Mesenchymal stem cell (in vitro differentiated cells and primary cell): Measurements from ENCODE around the gene PTPN9. TPM values are rescaled to one million over a fixed set of nuclear protein-coding genes. Genes with fewer than 3 reads are reported as not detected.

ENCODE experiments used
- DNase-seq: peaks from one replicate; pipeline ENCODE4 v3.0.0-alpha.2; 2013
- H2AFZ ChIP-seq: one replicate; pipeline ENCODE4 v1.6.1; 2013; ENCODE audit warnings: low read depth, mild to moderate bottlenecking, control low read depth, inconsistent platforms, low read length, moderate library complexity
- H2AK5ac ChIP-seq: 2 replicates; pipeline ENCODE4 v1.6.1; 2013; ENCODE audit warnings: low read length, moderate library complexity, mild to moderate bottlenecking, inconsistent platforms; ENCODE audit not compliant: severe bottlenecking
- H2BK120ac ChIP-seq: one replicate; pipeline ENCODE4 v1.6.1; 2013; ENCODE audit warnings: low read depth, mild to moderate bottlenecking, inconsistent platforms, low read length, moderate library complexity
- H2BK12ac ChIP-seq, 2 experiments: one replicate each; pipeline ENCODE4 v1.6.1; 2013; ENCODE audit warnings: inconsistent platforms in 2 of 2, low read length in 2 of 2, mild to moderate bottlenecking in 2 of 2, moderate library complexity in 2 of 2, control low read depth in 1 of 2
- H2BK15ac ChIP-seq: one replicate; pipeline ENCODE4 v1.6.1; 2013; ENCODE audit warnings: mild to moderate bottlenecking, low read depth, inconsistent platforms; ENCODE audit not compliant: poor library complexity, severe bottlenecking
- H2BK5ac ChIP-seq: 2 replicates; pipeline ENCODE4 v1.6.1; 2013; ENCODE audit warnings: low read depth, mild to moderate bottlenecking, low read length, control low read depth, inconsistent platforms; ENCODE audit not compliant: poor library complexity, severe bottlenecking
- H3K14ac ChIP-seq, 2 experiments: one replicate each; pipeline ENCODE4 v1.6.1; 2013; ENCODE audit warnings: inconsistent platforms in 2 of 2, low read length in 2 of 2, control low read depth in 1 of 2, mild to moderate bottlenecking in 1 of 2, moderate library complexity in 1 of 2
- H3K18ac ChIP-seq, 2 experiments: one replicate each; pipeline ENCODE4 v1.6.1; 2013; ENCODE audit warnings: inconsistent platforms in 2 of 2, low read length in 2 of 2, control low read depth in 1 of 2, low read depth in 1 of 2, mild to moderate bottlenecking in 1 of 2
- H3K23ac ChIP-seq, 2 experiments: one replicate each; pipeline ENCODE4 v1.6.1; 2013; ENCODE audit warnings: inconsistent platforms in 2 of 2, low read length in 2 of 2, mild to moderate bottlenecking in 2 of 2, moderate library complexity in 2 of 2, control low read depth in 1 of 2
- H3K27ac ChIP-seq: 2 replicates; pipeline ENCODE4 v1.5.1; 2013; ENCODE audit warnings: mild to moderate bottlenecking, moderate library complexity, low read length, control low read depth, inconsistent platforms; ENCODE audit not compliant: poor library complexity, severe bottlenecking
- H3K27me3 ChIP-seq, 2 experiments: 2 replicates each; pipeline versions ENCODE4 v1.6.1 to v1.7.0; 2013; ENCODE audit warnings: low read length in 2 of 2, mild to moderate bottlenecking in 2 of 2, moderate library complexity in 2 of 2, control low read depth in 1 of 2, inconsistent platforms in 1 of 2; ENCODE audit not compliant: control insufficient read depth in 1 of 2, insufficient read depth in 1 of 2
- H3K36me3 ChIP-seq, 2 experiments: 2 replicates each; pipeline versions ENCODE4 v1.6.1 to v1.7.0; 2013; ENCODE audit warnings: low read length in 2 of 2, control low read depth in 1 of 2, inconsistent platforms in 1 of 2, low read depth in 1 of 2, mild to moderate bottlenecking in 1 of 2; ENCODE audit not compliant: insufficient read depth in 2 of 2, control insufficient read depth in 1 of 2
- H3K4ac ChIP-seq, 2 experiments: one replicate each; pipeline ENCODE4 v1.6.1; 2013; ENCODE audit warnings: inconsistent platforms in 2 of 2, low read length in 2 of 2, mild to moderate bottlenecking in 2 of 2, moderate library complexity in 2 of 2, control low read depth in 1 of 2, low read depth in 1 of 2
- H3K4me1 ChIP-seq: 2 replicates; pipeline ENCODE4 v1.6.1; 2013; ENCODE audit warnings: low read depth, low read length, control low read depth; ENCODE audit not compliant: control insufficient read depth, insufficient read depth
- H3K4me2 ChIP-seq: 2 replicates; pipeline ENCODE4 v1.6.1; 2013; ENCODE audit warnings: low read length, mild to moderate bottlenecking, inconsistent platforms; ENCODE audit not compliant: poor library complexity, severe bottlenecking
- H3K4me3 ChIP-seq, 2 experiments: 2 replicates each; pipeline versions ENCODE4 v1.5.1 to v1.7.0; 2013; ENCODE audit warnings: low read length in 2 of 2, mild to moderate bottlenecking in 2 of 2, control low read depth in 1 of 2, low read depth in 1 of 2; ENCODE audit not compliant: insufficient read depth in 1 of 2
- H3K79me1 ChIP-seq: replicated peaks from 2 replicates; pipeline ENCODE4 v1.6.1; 2013; ENCODE audit warnings: mild to moderate bottlenecking, control low read depth, low read length, inconsistent platforms; ENCODE audit not compliant: poor library complexity, severe bottlenecking
- H3K9ac ChIP-seq: 2 replicates; pipeline ENCODE4 v1.7.0; 2013; ENCODE audit warnings: mild to moderate bottlenecking, low read length, moderate library complexity
- H3K9me3 ChIP-seq: 2 replicates; pipeline ENCODE4 v1.7.0; 2013; ENCODE audit warnings: mild to moderate bottlenecking, low read length; ENCODE audit not compliant: control insufficient read depth
- H4K8ac ChIP-seq: one replicate; pipeline ENCODE4 v1.6.1; 2013; ENCODE audit warnings: inconsistent platforms, mild to moderate bottlenecking, low read length, moderate library complexity
- H4K91ac ChIP-seq: one replicate; pipeline ENCODE4 v1.6.1; 2013; ENCODE audit warnings: mild to moderate bottlenecking, low read length, inconsistent platforms
- WGBS: methylation state at CpG from one replicate; pipeline ENCODE4 v1.1.7; 2013; ENCODE audit warnings: mixed read lengths; 5-methylcytosine and 5-hydroxymethylcytosine counted together
- polyA plus RNA-seq, 2 experiments: library from polyadenylated mRNA; stranded (reverse); fragments of 200-250 nt; gene quantifications; one replicate each; pipeline ENCODE4 v1.2.3, GENCODE V29; 2013

Gene PTPN9
- 37.9 TPM for polyA plus RNA-seq (2013, experiment 1 of 2)
- 37.5 TPM for polyA plus RNA-seq (2013, experiment 2 of 2)

DNA sequence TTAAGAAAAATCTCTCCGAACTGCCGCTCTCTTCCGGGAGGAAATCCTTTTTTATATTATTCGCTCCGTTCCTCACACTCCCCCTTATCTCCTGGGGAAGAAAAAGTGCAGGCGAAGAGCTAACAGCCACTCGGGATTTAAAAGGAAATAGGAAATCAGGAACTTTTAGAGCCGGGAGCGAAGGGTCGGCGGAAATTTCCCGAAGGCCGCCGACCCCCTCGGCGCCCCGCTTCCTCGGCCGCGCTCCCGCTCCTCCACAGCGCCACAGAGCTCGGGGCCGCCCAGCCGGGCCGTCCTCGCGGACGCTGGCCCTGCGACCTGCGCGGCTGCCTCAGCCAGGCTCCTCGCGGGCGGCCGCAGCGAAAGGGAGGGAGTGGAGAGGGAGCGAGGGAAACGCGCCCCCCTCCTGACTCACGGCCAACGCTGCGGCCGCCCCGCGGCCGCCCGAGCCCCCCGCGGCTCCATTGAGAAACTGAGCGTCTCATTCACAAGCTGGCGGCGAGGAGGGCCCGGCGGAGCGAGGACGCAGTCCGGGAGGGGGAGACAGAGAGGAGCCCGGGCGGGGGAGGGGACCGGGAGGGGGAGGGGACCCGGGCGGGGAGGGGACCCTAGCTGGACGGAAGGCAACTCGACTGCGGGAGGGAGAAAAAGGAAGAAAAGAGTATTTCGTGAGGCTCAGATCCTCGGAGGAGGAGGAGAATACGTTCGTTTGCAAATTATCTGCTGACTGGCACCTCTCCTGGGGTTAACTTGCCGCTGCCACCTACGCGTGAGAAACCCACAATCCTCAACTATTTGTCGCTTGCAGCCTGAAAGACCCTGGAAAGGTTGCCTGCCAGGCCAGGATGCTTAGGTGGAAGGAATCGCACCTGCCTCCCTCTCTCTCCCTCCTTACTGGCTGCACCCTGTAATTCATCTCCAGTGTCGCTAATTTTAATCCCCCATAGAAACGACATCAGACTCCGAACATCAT lies at the start of gene PTPN9:
TSS of gene PTPN9 (minus strand) at position 368 of the 973 bp plus-strand sequence. CDS start 539 bp downstream, outside the sequence.
- peak within 1 kb of the TSS; percentile 52 for H3K4me2 ChIP-seq
- peak within 1 kb of the TSS; percentile 79 to 97 for H3K23ac ChIP-seq
- H3K4me1 ChIP-seq = peaks cover 4% of the 10 kb centered on the region
- H2BK120ac ChIP-seq = peak within 1 kb of the TSS; percentile 97
- peak within 1 kb of the TSS; percentile 92 to 99 for H3K18ac ChIP-seq
- no peaks in the 10 kb centered on the region for H3K9me3 ChIP-seq
- H3K36me3 ChIP-seq = peaks cover 0 to 5% of the 10 kb centered on the region in 2 experiments
- H2BK15ac ChIP-seq = peak within 1 kb of the TSS; percentile 97
- peak; percentile 91 for DNase-seq
- 3% methylated on average over 56 of the region's 78 CpGs for WGBS
- H3K9ac ChIP-seq = peak within 1 kb of the TSS; percentile 96
- H4K8ac ChIP-seq = peak within 1 kb of the TSS; percentile 89
- no peaks in the 10 kb centered on the region for H3K27me3 ChIP-seq
- H2AFZ ChIP-seq = peak within 1 kb of the TSS; percentile 81
- H3K14ac ChIP-seq = peak within 1 kb of the TSS; percentile 92 to 96
- H2AK5ac ChIP-seq = peak within 1 kb of the TSS; percentile 82
- peak within 1 kb of the TSS; percentile 78 to 89 for H2BK12ac ChIP-seq
- H3K79me1 ChIP-seq = peaks cover 2% of the 10 kb centered on the region
- H3K4ac ChIP-seq = peak within 1 kb of the TSS; percentile 94 to 99
- H4K91ac ChIP-seq = peak within 1 kb of the TSS; percentile 94
- peak within 1 kb of the TSS; percentile 94 to 96 for H3K4me3 ChIP-seq
- peak within 1 kb of the TSS; percentile 75 for H3K27ac ChIP-seq
- H2BK5ac ChIP-seq = peak within 1 kb of the TSS; percentile 86

DNA sequence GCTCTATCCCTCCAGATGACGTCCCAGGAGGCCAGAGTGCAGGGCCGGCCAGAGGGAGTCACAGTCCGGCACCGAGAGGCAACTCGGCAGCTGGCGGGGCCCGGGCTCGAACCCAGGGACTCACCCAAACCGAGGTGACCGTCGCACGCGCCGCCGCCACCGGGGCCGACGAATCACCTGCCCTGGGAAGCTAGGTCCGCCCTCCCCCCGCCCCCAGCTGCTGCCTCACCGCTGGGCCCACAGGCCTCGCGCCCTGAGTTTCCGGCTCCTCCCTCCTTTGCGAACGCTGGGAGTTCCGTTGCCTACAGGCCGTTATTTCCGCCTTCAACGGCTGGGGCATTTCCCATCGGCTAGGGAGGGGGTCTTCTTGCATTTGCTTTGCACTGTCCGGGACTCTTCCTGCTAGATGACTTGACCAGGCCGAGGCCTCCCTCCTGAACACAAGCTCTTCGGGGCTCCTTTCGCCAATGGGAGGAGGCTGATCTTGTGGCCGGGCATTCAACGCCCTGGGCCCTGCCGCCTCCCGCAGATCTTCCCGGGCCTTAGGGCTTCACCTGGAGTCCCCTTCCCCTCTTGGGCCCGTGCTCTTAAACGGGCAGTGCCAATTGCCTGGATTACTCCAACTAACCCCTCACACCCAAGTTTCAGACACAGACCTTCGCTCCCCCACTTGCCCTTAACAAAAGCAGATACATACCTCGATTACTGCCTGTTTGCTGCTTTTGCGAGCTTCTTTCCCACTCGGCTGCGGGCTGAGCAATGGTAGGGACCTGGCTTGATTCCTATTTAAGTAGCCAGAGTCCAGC lies 46.6 kb upstream of the PTPN9 start, which contains the start of gene SNUPN:
TSS of gene SNUPN (minus strand) at position 184 of the 806 bp plus-strand sequence. CDS start 4,674 bp downstream, outside the sequence.
- peak within 1 kb of the TSS; percentile 62 for H3K4me2 ChIP-seq
- peak within 1 kb of the TSS; percentile 100 for H2BK120ac ChIP-seq
- peak within 1 kb of the TSS; percentile 46 for H2AFZ ChIP-seq
- H3K79me1 ChIP-seq = peaks cover 4% of the 10 kb centered on the region
- no peaks in the 10 kb centered on the region for H3K27me3 ChIP-seq
- peak within 1 kb of the TSS; percentile 81 for H2AK5ac ChIP-seq
- peak within 1 kb of the TSS; percentile 75 for H2BK5ac ChIP-seq
- peak within 1 kb of the TSS; percentile 77 to 99 for H3K18ac ChIP-seq
- H3K23ac ChIP-seq = peak within 1 kb of the TSS in 1 of 2 experiments; percentile 14
- peak within 1 kb of the TSS; percentile 39 to 62 for H3K14ac ChIP-seq
- peak within 1 kb of the TSS; percentile 90 for H2BK15ac ChIP-seq
- peak within 1 kb of the TSS; percentile 100 for H4K8ac ChIP-seq
- WGBS = 3% methylated on average over 46 of the region's 47 CpGs
- peak within 1 kb of the TSS; percentile 84 to 100 for H3K4ac ChIP-seq
- peak within 1 kb of the TSS; percentile 99 for H3K27ac ChIP-seq
- peaks cover 6% of the 10 kb centered on the region for H3K4me1 ChIP-seq
- peak; percentile 93 for DNase-seq
- H4K91ac ChIP-seq = peak within 1 kb of the TSS; percentile 100
- H2BK12ac ChIP-seq = peak within 1 kb of the TSS; percentile 2 to 98
- H3K36me3 ChIP-seq = peaks cover 0 to 8% of the 10 kb centered on the region in 2 experiments
- H3K9ac ChIP-seq = peak within 1 kb of the TSS; percentile 99
- no peaks in the 10 kb centered on the region for H3K9me3 ChIP-seq
- H3K4me3 ChIP-seq = peak within 1 kb of the TSS; percentile 79 to 94

DNA sequence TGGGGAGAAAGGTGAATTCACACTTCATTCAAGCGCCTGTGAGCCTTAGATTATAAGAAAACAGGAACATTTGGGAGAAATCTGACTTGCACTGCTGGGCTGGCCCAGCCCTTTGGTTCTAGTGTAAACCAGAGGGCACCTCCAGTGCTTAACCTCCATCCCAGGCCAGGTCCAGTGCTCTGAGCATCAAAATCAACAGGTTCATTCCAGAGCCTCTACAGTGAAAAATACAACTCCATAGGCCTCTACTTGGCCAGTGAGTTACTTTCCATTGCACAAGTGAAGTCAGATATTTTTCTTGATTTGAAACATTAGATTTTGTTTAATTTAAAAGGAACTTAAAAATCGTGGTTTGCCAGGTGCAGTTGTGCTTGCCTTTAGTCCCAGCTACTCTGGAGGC lies 43.4 kb upstream of the PTPN9 start:
- DNase-seq = no peak
- no peak overlapping the region for H3K4ac ChIP-seq
- H2BK15ac ChIP-seq = no peak overlapping the region
- H3K14ac ChIP-seq = no peak overlapping the region
- H2BK120ac ChIP-seq = no peak overlapping the region
- H2AFZ ChIP-seq = no peak overlapping the region
- no peak overlapping the region for H2BK12ac ChIP-seq
- H3K36me3 ChIP-seq = peaks cover 8 to 28% of the 10 kb centered on the region in 2 experiments
- H3K9me3 ChIP-seq = no peaks in the 10 kb centered on the region
- peaks cover 7% of the 10 kb centered on the region for H3K4me1 ChIP-seq
- no peak overlapping the region for H2BK5ac ChIP-seq
- H3K9ac ChIP-seq = peak overlapping the region; percentile 7
- peak overlapping the region; percentile 82 for H2AK5ac ChIP-seq
- no peak overlapping the region for H3K23ac ChIP-seq
- no peak overlapping the region for H3K4me2 ChIP-seq
- H3K4me3 ChIP-seq = no peak overlapping the region
- H3K79me1 ChIP-seq = peaks cover 16% of the 10 kb centered on the region
- WGBS = 88% methylated on average over 2 of the region's 2 CpGs
- H4K8ac ChIP-seq = no peak overlapping the region
- H3K27me3 ChIP-seq = no peaks in the 10 kb centered on the region
- H4K91ac ChIP-seq = no peak overlapping the region
- no peak overlapping the region for H3K18ac ChIP-seq
- H3K27ac ChIP-seq = no peak overlapping the region
